GM21526 (cell line): ENCODE measurements around the gene CCSER2.
A peak's percentile ranks its signal among the peaks of the same experiment; 100 is the strongest.
"Not testable (repeated sequence)": the region's sequence is repeated elsewhere in the genome, so short reads cannot be mapped to it uniquely, and the experiment has no call there.

Experiments used
- ATAC-seq: cut with Tn5 transposase; IDR thresholded peaks from one replicate; pipeline ENCODE4 v1.9.1; 2021; ENCODE audit warnings: moderate library complexity; ENCODE audit not compliant: unreplicated experiment, low FRiP score

The CCSER2 gene

GRCh38 chr10:84310470-84310869 lies 17.9 kb upstream of the CCSER2 start:
- ATAC-seq = no peak

GRCh38 chr10:84311576-84311975 lies 16.8 kb upstream of the CCSER2 start:
- no peak for ATAC-seq

GRCh38 chr10:84312816-84313215 lies 15.6 kb upstream of the CCSER2 start:
- ATAC-seq = no peak

GRCh38 chr10:84314275-84314674 lies 14.1 kb upstream of the CCSER2 start:
- ATAC-seq = no peak

- peak; percentile 81 for ATAC-seq
Observed at GRCh38 chr10:84317174-84317573, 11.2 kb upstream of the CCSER2 start.

GRCh38 chr10:84321902-84322301 lies 6.5 kb upstream of the CCSER2 start:
- no peak for ATAC-seq

GRCh38 chr10:84323566-84323965 lies 4.8 kb upstream of the CCSER2 start:
- ATAC-seq = not testable (repeated sequence)

- ATAC-seq = not testable (repeated sequence)
Observed at GRCh38 chr10:84326995-84327394, 1.4 kb upstream of the CCSER2 start.

- ATAC-seq = peak; percentile 20
Observed at GRCh38 chr10:84329196-84329611, 815 bp downstream of the CCSER2 start.

- no peak for ATAC-seq
Observed at GRCh38 chr10:84329986-84330651, 1.7 kb downstream of the CCSER2 start.

GRCh38 chr10:84331091-84331490 lies 2.7 kb downstream of the CCSER2 start:
- no peak for ATAC-seq

- peak; percentile 65 for ATAC-seq
Observed at GRCh38 chr10:84333864-84334451, 5.6 kb downstream of the CCSER2 start.

GRCh38 chr10:84334811-84335210 lies 6.4 kb downstream of the CCSER2 start:
- no peak for ATAC-seq

- ATAC-seq = no peak
Observed at GRCh38 chr10:84335516-84335915, 7.1 kb downstream of the CCSER2 start.

- ATAC-seq = no peak
Observed at GRCh38 chr10:84336406-84337090, 8.2 kb downstream of the CCSER2 start.

- ATAC-seq = no peak
Observed at GRCh38 chr10:84337199-84337598, 8.8 kb downstream of the CCSER2 start.

- ATAC-seq = no peak
Observed at GRCh38 chr10:84339025-84339424, 10.6 kb downstream of the CCSER2 start.

GRCh38 chr10:84340187-84340586 lies 11.8 kb downstream of the CCSER2 start:
- ATAC-seq = no peak

GRCh38 chr10:84340632-84341537 lies 12.5 kb downstream of the CCSER2 start:
- ATAC-seq = no peak

- no peak for ATAC-seq
Observed at GRCh38 chr10:84341538-84341856, 13.1 kb downstream of the CCSER2 start.

GRCh38 chr10:84341983-84342382 lies 13.6 kb downstream of the CCSER2 start:
- ATAC-seq = no peak
